Transverse colon (tissue), 4 donors: ENCODE measurements around the gene AHSA1.

Experiments used
- EP300 ChIP-seq: sonication (generic); formaldehyde crosslinking; IDR thresholded peaks from one replicate; pipeline ENCODE4 v1.6.1; 2017; ENCODE audit warnings: antibody characterized with exemption, low read depth
- POLR2A ChIP-seq: fragments of 450-650 bp; IDR thresholded peaks from one replicate; pipeline ENCODE4 v1.6.1; 2016; ENCODE audit warnings: antibody characterized with exemption, mild to moderate bottlenecking, moderate library complexity
- POLR2AphosphoS5 ChIP-seq, 3 donors: sonication (generic); formaldehyde crosslinking; IDR thresholded peaks; one replicate each; pipeline ENCODE4 v1.6.1; 2016; ENCODE audit warnings: antibody characterized with exemption in 3 of 3
- TF ChIP-seq, protein P1 (sequence below), 5 experiments: fragments of 200-600 bp in 3 of 5; fragments of 450-650 bp in 2 of 5; sonication (generic) in 3 of 5; IDR thresholded peaks; 1 replicate in 2 of 5; 2 replicates in 3 of 5; pipeline ENCODE4 v1.5.1; 2016 to 2017; ENCODE audit warnings: antibody characterized with exemption in 5 of 5, inconsistent platforms in 3 of 5, mild to moderate bottlenecking in 2 of 5, moderate library complexity in 1 of 5

DNA sequence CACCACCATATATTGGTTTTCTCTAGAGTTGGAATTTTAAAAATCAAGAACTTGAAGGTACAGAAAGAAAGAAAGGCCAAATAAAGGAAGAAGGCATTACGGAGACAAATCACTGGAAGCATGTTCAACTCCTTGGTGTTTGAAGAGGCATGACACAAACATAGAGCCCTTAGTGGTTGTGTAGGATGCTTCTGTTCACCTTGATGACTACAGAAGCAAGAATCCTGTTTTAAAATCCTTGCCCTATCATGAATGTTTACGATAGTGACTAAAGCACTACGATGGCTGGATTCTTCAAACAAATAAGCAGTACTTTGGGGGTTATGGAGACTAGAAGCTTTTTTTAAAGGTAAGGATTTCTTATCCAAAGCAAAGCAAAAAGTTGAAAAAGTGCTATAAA is 51.0 kb downstream of the AHSA1 start:
- TF ChIP-seq, protein P1, sequence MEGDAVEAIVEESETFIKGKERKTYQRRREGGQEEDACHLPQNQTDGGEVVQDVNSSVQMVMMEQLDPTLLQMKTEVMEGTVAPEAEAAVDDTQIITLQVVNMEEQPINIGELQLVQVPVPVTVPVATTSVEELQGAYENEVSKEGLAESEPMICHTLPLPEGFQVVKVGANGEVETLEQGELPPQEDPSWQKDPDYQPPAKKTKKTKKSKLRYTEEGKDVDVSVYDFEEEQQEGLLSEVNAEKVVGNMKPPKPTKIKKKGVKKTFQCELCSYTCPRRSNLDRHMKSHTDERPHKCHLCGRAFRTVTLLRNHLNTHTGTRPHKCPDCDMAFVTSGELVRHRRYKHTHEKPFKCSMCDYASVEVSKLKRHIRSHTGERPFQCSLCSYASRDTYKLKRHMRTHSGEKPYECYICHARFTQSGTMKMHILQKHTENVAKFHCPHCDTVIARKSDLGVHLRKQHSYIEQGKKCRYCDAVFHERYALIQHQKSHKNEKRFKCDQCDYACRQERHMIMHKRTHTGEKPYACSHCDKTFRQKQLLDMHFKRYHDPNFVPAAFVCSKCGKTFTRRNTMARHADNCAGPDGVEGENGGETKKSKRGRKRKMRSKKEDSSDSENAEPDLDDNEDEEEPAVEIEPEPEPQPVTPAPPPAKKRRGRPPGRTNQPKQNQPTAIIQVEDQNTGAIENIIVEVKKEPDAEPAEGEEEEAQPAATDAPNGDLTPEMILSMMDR (IDR thresholded peaks at IDR 0.05), result no peak
- no peak for TF ChIP-seq POLR2AphosphoS5 (IDR thresholded peaks at IDR 0.05)
- no peak for TF ChIP-seq POLR2A
- no peak for TF ChIP-seq EP300
